Measurements from ENCODE around the gene CETN2. TPM values are rescaled to one million over a fixed set of nuclear protein-coding genes. Genes with fewer than 3 reads are reported as not detected.

Gene CETN2
- total and polyA plus RNA-seq, 4 donors: 47.7 to 81.8 (median 66.8) TPM

Other genes with a start within 250 kb of the CETN2 start
- gene GABRQ, start 192.9 kb downstream of the CETN2 start, total RNA-seq: under 1 TPM in 1 of 2 donors, not detected in 1; 0.09 TPM
- gene GABRQ, start 192.9 kb downstream of the CETN2 start, polyA plus RNA-seq: not detected
- not detected for gene MAGEA3, start 132.0 kb downstream of the CETN2 start, total RNA-seq
- gene MAGEA3, start 132.0 kb downstream of the CETN2 start, polyA plus RNA-seq: not detected
- not detected for gene CSAG2, start 121.5 kb downstream of the CETN2 start, total RNA-seq
- gene CSAG2, start 121.5 kb downstream of the CETN2 start, polyA plus RNA-seq: not detected
- not detected for gene MAGEA2B, start 116.1 kb downstream of the CETN2 start, total RNA-seq
- not detected for gene MAGEA2B, start 116.1 kb downstream of the CETN2 start, polyA plus RNA-seq
- not detected for gene CSAG1, start 97.0 kb downstream of the CETN2 start, total RNA-seq
- gene CSAG1, start 97.0 kb downstream of the CETN2 start, polyA plus RNA-seq: not detected
- gene MAGEA12, start 97.0 kb downstream of the CETN2 start, total RNA-seq: not detected
- gene MAGEA12, start 97.0 kb downstream of the CETN2 start, polyA plus RNA-seq: not detected
- not detected for gene MAGEA2, start 76.9 kb downstream of the CETN2 start, total RNA-seq
- not detected for gene MAGEA2, start 76.9 kb downstream of the CETN2 start, polyA plus RNA-seq
- not detected for gene CSAG3, start 71.5 kb downstream of the CETN2 start, total RNA-seq
- gene CSAG3, start 71.5 kb downstream of the CETN2 start, polyA plus RNA-seq: not detected
- not detected for gene MAGEA6, start 61.1 kb downstream of the CETN2 start, total RNA-seq
- gene MAGEA6, start 61.1 kb downstream of the CETN2 start, polyA plus RNA-seq: not detected
- gene NSDHL, start 306 bp upstream of the CETN2 start, total RNA-seq: 10 to 100 TPM; 12.8 to 28.2 TPM
- gene NSDHL, start 306 bp upstream of the CETN2 start, polyA plus RNA-seq: 10 to 100 TPM; 22.5 to 33.4 TPM
- 10 to 100 TPM; 14.7 to 15.8 TPM for gene ZNF185, start 67.3 kb upstream of the CETN2 start, total RNA-seq
- 1 to 10 TPM; 6.1 to 6.7 TPM for gene ZNF185, start 67.3 kb upstream of the CETN2 start, polyA plus RNA-seq
- not detected for gene PNMA5, start 163.4 kb upstream of the CETN2 start, total RNA-seq
- gene PNMA5, start 163.4 kb upstream of the CETN2 start, polyA plus RNA-seq: under 1 TPM; 0.03 to 0.04 TPM
- gene PNMA3, start 225.7 kb upstream of the CETN2 start, total RNA-seq: under 1 TPM; 0.28 TPM
- gene PNMA3, start 225.7 kb upstream of the CETN2 start, polyA plus RNA-seq: under 1 TPM; 0.09 to 0.28 TPM
- gene PNMA6A, start 241.7 kb upstream of the CETN2 start, total RNA-seq: 1 to 10 TPM; 2.0 to 3.6 TPM
- gene PNMA6A, start 241.7 kb upstream of the CETN2 start, polyA plus RNA-seq: 1 to 10 TPM in 1 of 2 donors, under 1 TPM in 1; 0.87 to 1.8 TPM

All from lung (tissue), 4 donors.